ENCODE results near the gene ANKRD34A.

ANKRD34A gene

GRCh38 chr1:145964328-145965118 lies at the start of gene ANKRD34A, which contains the start of gene POLR3GL:
TSS of gene ANKRD34A (minus strand) at chr1:145964575. CDS start at chr1:145961759, 2,816 bp downstream.
TSS of gene POLR3GL (plus strand) at chr1:145964690. CDS start at chr1:145974866, 10,176 bp downstream.
- DNase-seq (ENCODE audit: low read depth), result peak; percentile 80

- no peak for DNase-seq (ENCODE audit: low read depth)
Measured at GRCh38 chr1:146013559-146013922, 49.2 kb upstream of the ANKRD34A start.

GRCh38 chr1:146012703-146013558 lies 48.6 kb upstream of the ANKRD34A start:
- DNase-seq (ENCODE audit: low read depth), result no peak

GRCh38 chr1:146010126-146010738 lies 45.9 kb upstream of the ANKRD34A start:
- no peak for DNase-seq (ENCODE audit: low read depth)

- no peak for DNase-seq (ENCODE audit: low read depth)
Measured at GRCh38 chr1:146007489-146008133, 43.2 kb upstream of the ANKRD34A start.

GRCh38 chr1:146001709-146002108 lies 37.3 kb upstream of the ANKRD34A start:
- DNase-seq (ENCODE audit: low read depth), result no peak

- DNase-seq (ENCODE audit: low read depth), result no peak
Measured at GRCh38 chr1:145999321-146000024, 35.1 kb upstream of the ANKRD34A start.

GRCh38 chr1:145997718-145998023 lies 33.3 kb upstream of the ANKRD34A start:
- DNase-seq (ENCODE audit: low read depth), result no peak

- no peak for DNase-seq (ENCODE audit: low read depth)
Measured at GRCh38 chr1:145997016-145997717, 32.8 kb upstream of the ANKRD34A start.

- DNase-seq (ENCODE audit: low read depth), result peak; percentile 85
Measured at GRCh38 chr1:145996433-145997015, 32.1 kb upstream of the ANKRD34A start, which contains the start of gene TXNIP. TSS of gene TXNIP (minus strand) at chr1:145996579. CDS start at chr1:145996266, 313 bp downstream.

- DNase-seq (ENCODE audit: low read depth), result no peak
Measured at GRCh38 chr1:145995964-145996432, 31.6 kb upstream of the ANKRD34A start.

- DNase-seq (ENCODE audit: low read depth), result no peak
Measured at GRCh38 chr1:145995148-145995881, 30.9 kb upstream of the ANKRD34A start.

GRCh38 chr1:145994391-145995120 lies 30.2 kb upstream of the ANKRD34A start:
- no peak for DNase-seq (ENCODE audit: low read depth)

GRCh38 chr1:145993618-145994390 lies 29.4 kb upstream of the ANKRD34A start:
- DNase-seq (ENCODE audit: low read depth), result no peak

GRCh38 chr1:145992958-145993617 lies 28.7 kb upstream of the ANKRD34A start:
- no peak for DNase-seq (ENCODE audit: low read depth)

GRCh38 chr1:145992502-145992936 lies 28.1 kb upstream of the ANKRD34A start:
- no peak for DNase-seq (ENCODE audit: low read depth)

- no peak for DNase-seq (ENCODE audit: low read depth)
Measured at GRCh38 chr1:145991735-145992412, 27.5 kb upstream of the ANKRD34A start.

Measured in stimulated activated CD8-positive, alpha-beta memory T cell treated with anti-CD3 and anti-CD28 coated beads, Interleukin-12 subunit alpha, Interleukin-12 subunit beta, amount 100 ng/mL, for 4 hours (primary cell).